HepG2 (cell line): ENCODE data around the gene SUN1. TPM values are rescaled to one million over a fixed set of nuclear protein-coding genes. Genes with fewer than 3 reads are reported as not detected.

Source experiments
- ATAC-seq: fragments of 200-7000 bp; cut with Tn5 transposase; 3 replicates; pipeline ENCODE4 v1.9.1; 2020; ENCODE audit warnings: mild to moderate bottlenecking, moderate library complexity
- BruUV-seq: library from RNA; stranded (reverse); fragments of 400-500 nt; replicated peaks from 2 replicates; lab custom pipeline; 2021; lab: Mats Ljungman, UMichigan
- CTCF ChIA-PET: fragments of 300-600 bp; formaldehyde crosslinking; extraction: SDS; loops from one replicate; lab custom pipeline; 2021; ENCODE audit warnings: low total read pairs, inconsistent platforms, low intra/inter-chr PET ratio; lab: Yijun Ruan, JAX
- POLR2A ChIA-PET: fragments of 350-600 bp; sonication (Branson Sonifier 250); formaldehyde crosslinking; loops from one replicate; lab custom pipeline; 2020; ENCODE audit warnings: antibody characterized with exemption, inconsistent platforms; lab: Yijun Ruan, JAX
- DNase-seq: peaks from one replicate; pipeline ENCODE4 v3.0.0-alpha.2; 2015; ENCODE audit warnings: low spot score
- FAIRE-seq: peaks from 3 replicates; lab custom pipeline; 2011; peaks lifted over from hg19 to GRCh38; lab: Jason Lieb, UNC
- H2AFZ ChIP-seq: one replicate; pipeline ENCODE4 v1.6.1; 2011; ENCODE audit warnings: low read length, inconsistent platforms
- H3K27ac ChIP-seq: fragments of 300-600 bp; 3 replicates; pipeline ENCODE4 v1.8.0; 2011; ENCODE audit warnings: mixed run types, mild to moderate bottlenecking, mixed read lengths, low read length, inconsistent platforms; ENCODE audit not compliant: insufficient read depth; ENCODE audit errors: extremely low read length
- H3K27me3 ChIP-seq, 2 experiments: fragments of 200-600 bp in 1 of 2; 2 replicates in 1 of 2; 3 replicates in 1 of 2; pipeline versions ENCODE4 v1.6.0 to v1.8.0; 2011; ENCODE audit warnings: low read length in 2 of 2, mild to moderate bottlenecking in 2 of 2, moderate library complexity in 2 of 2, inconsistent platforms in 1 of 2; ENCODE audit not compliant: insufficient read depth in 2 of 2, control insufficient read depth in 1 of 2
- H3K36me3 ChIP-seq, 2 experiments: fragments of 200-600 bp in 1 of 2; replicated peaks in 1 of 2; 2 replicates in 1 of 2; 3 replicates in 1 of 2; pipeline versions ENCODE4 v1.5.1 to v1.8.0; 2011; ENCODE audit warnings: low read length in 2 of 2, inconsistent platforms in 1 of 2; ENCODE audit not compliant: insufficient read depth in 2 of 2, control insufficient read depth in 1 of 2
- H3K4me1 ChIP-seq: 2 replicates; pipeline ENCODE4 v1.5.1; 2012; ENCODE audit warnings: low read length, inconsistent platforms; ENCODE audit not compliant: insufficient read depth
- H3K4me2 ChIP-seq: 2 replicates; pipeline ENCODE4 v1.6.0; 2011; ENCODE audit warnings: low read depth, low read length, inconsistent platforms
- H3K4me3 ChIP-seq, 3 experiments: fragments of 200-600 bp in 1 of 3; sonication (generic), shearing (Covaris generic) in 1 of 3; replicated peaks in 1 of 3; 2 replicates each; pipeline ENCODE4 v1.5.1; 2011 to 2016; ENCODE audit warnings: low read length in 3 of 3, inconsistent platforms in 2 of 3, low read depth in 2 of 3, mild to moderate bottlenecking in 2 of 3, control low read depth in 1 of 3, mixed read lengths in 1 of 3; ENCODE audit not compliant: insufficient read depth in 1 of 3
- H3K79me2 ChIP-seq: one replicate; pipeline ENCODE4 v1.6.1; 2011; ENCODE audit warnings: low read length, inconsistent platforms; ENCODE audit not compliant: insufficient read depth
- H3K9ac ChIP-seq: 2 replicates; pipeline ENCODE4 v1.6.0; 2011; ENCODE audit warnings: mild to moderate bottlenecking, low read depth, low read length, inconsistent platforms; ENCODE audit not compliant: insufficient read depth
- H3K9me3 ChIP-seq: 2 replicates; pipeline ENCODE4 v1.5.1; 2012; ENCODE audit warnings: mild to moderate bottlenecking, low read length
- H4K20me1 ChIP-seq: 2 replicates; pipeline ENCODE4 v1.6.0; 2011; ENCODE audit warnings: inconsistent platforms, mild to moderate bottlenecking, low read length, moderate library complexity; ENCODE audit not compliant: insufficient read depth
- DR1 ChIP-seq: sonication (generic); formaldehyde crosslinking; IDR thresholded peaks from 2 replicates; pipeline ENCODE4 v1.8.0; 2021; ENCODE audit warnings: mild to moderate bottlenecking, missing genetic modification reagents, inconsistent platforms
- E2F2 ChIP-seq: sonication (generic); formaldehyde crosslinking; IDR thresholded peaks from 2 replicates; pipeline ENCODE4 v1.4.0; 2020; ENCODE audit warnings: missing genetic modification reagents, borderline replicate concordance
- ELF4 ChIP-seq: sonication (generic); formaldehyde crosslinking; IDR thresholded peaks from 2 replicates; pipeline ENCODE4 v1.5.0; 2020; ENCODE audit warnings: missing genetic modification reagents, mild to moderate bottlenecking, moderate library complexity, borderline replicate concordance
- ETS1 ChIP-seq: sonication (generic); formaldehyde crosslinking; IDR thresholded peaks from 2 replicates; pipeline ENCODE4 v1.4.0; 2020; ENCODE audit warnings: missing genetic modification reagents
- GABPA ChIP-seq, 2 experiments: IDR thresholded peaks; 2 replicates each; pipeline ENCODE4 v1.6.1; 2011 to 2016; ENCODE audit warnings: low read depth in 2 of 2, low read length in 1 of 2, missing biosample characterization in 1 of 2, missing genetic modification characterization in 1 of 2
- GPN1 ChIP-seq: sonication (generic); formaldehyde crosslinking; IDR thresholded peaks from 2 replicates; pipeline ENCODE4 v1.5.1; 2020; ENCODE audit warnings: missing genetic modification reagents, borderline replicate concordance
- MLXIP ChIP-seq: sonication (generic); formaldehyde crosslinking; IDR thresholded peaks from 2 replicates; pipeline ENCODE4 v1.9.0; 2021; ENCODE audit warnings: missing genetic modification reagents, borderline replicate concordance
- PRDM10 ChIP-seq: sonication (generic); formaldehyde crosslinking; IDR thresholded peaks from 2 replicates; pipeline ENCODE4 v1.4.0; 2020; ENCODE audit warnings: low read depth, missing genetic modification reagents
- SIX4 ChIP-seq: sonication (generic); formaldehyde crosslinking; IDR thresholded peaks from 2 replicates; pipeline ENCODE4 v1.4.0; 2020; ENCODE audit warnings: missing genetic modification reagents
- ZNF501 ChIP-seq: sonication (generic); formaldehyde crosslinking; IDR thresholded peaks from 2 replicates; pipeline ENCODE4 v1.5.1; 2020; ENCODE audit warnings: mild to moderate bottlenecking, moderate library complexity, missing genetic modification reagents
- WGBS: methylation state at CpG from one replicate; pipeline ENCODE4 v1.1.6; 2017; ENCODE audit warnings: low lambda C conversion rate; 5-methylcytosine and 5-hydroxymethylcytosine counted together
- in situ Hi-C: cut with HindIII; loops from 2 replicates; pipeline ENCODE4 v1.10.0; 2017; ENCODE audit warnings: low pct_unique_long_range_greater_than_20kb; ENCODE audit not compliant: extremely low pct_ligation_motif_present
- intact Hi-C: fragments of 100-400 bp; cut with micrococcal nuclease; formaldehyde crosslinking; loops from one replicate; pipeline ENCODE4 v1.10.0; 2022; ENCODE audit not compliant: unreplicated experiment
- polyA plus RNA-seq, 8 experiments: library from polyadenylated mRNA; depleted of rRNA in 3 of 8; stranded (reverse) in 7 of 8; unstranded in 1 of 8; fragments of >200 nt; fragmentation: Illumina TruSeq in 4 of 8; extraction: Trizol in 4 of 8; gene quantifications; 2 replicates each; pipeline versions ENCODE4 v1.2.1 to v1.2.3, GENCODE V29; 2011 to 2016; ENCODE audit warnings: low read depth in 4 of 8, missing spikeins in 1 of 8, mixed read lengths in 1 of 8; ENCODE audit not compliant: insufficient read depth in 1 of 8
- total RNA-seq, 5 experiments: library from RNA; depleted of rRNA; stranded (reverse); fragments of >200 nt; fragmentation: Illumina TruSeq; extraction: Trizol; gene quantifications; 2 replicates each; pipeline ENCODE4 v1.2.3, GENCODE V29; 2016; ENCODE audit warnings: low read depth in 1 of 5

SUN1 gene
- total and polyA plus RNA-seq, 2 of the 13 experiments (the other 11 are each of a cell fraction or from before 2014, with no cell fraction given), result 47.0 to 126 TPM

GRCh38 chr7:875051-875450 is 42.8 kb downstream of the SUN1 start (continued):
- TF ChIP-seq GPN1 (no peak), SIX4 (CRISPR knock-in tag) (no peak)

- FAIRE-seq (no peak), ATAC-seq (no peak), DNase-seq (no peak)
- Histone ChIP-seq H3K79me2 (peaks cover 28% of the 10 kb centered on the region), H3K4me3 (no peak overlapping the region), H3K4me1 (peaks cover 38% of the 10 kb centered on the region), H3K4me2 (no peak overlapping the region), H2AFZ (no peak overlapping the region), H3K27ac (peak overlapping the region; percentile 61), H3K27me3 (no peaks in the 10 kb centered on the region), H4K20me1 (peaks cover 22% of the 10 kb centered on the region; the same call in 1 of the 2 replicates), H3K36me3 (peaks cover 6 to 24% of the 10 kb centered on the region in 2 experiments), H3K9me3 (no peaks in the 10 kb centered on the region), H3K9ac (no peak overlapping the region)
- in situ Hi-C loops, result no loop called here
- 98% methylated on average over 20 of the region's 27 CpGs for WGBS
- ChIA-PET CTCF (no interaction called here), POLR2A (interaction anchor here (1.1 to 1.3 kb wide), 3 partner anchors 26 to 117 kb away, joined by 3 to 6 read pairs (median 3); no protein-coding TSS in a partner anchor)
- intact Hi-C loops, result loop anchor here (5.0 to 10.0 kb wide), 2 partner anchors 61 to 77 kb away; partner anchors contain the start of gene ADAP1
- no TSS peak for BruUV-seq
- TF ChIP-seq E2F2 (CRISPR knock-in tag) (no peak), GABPA (IDR thresholded peaks at IDR 0.05; ENCODE audit: low read depth, low read length) (no peak), GABPA (CRISPR knock-in tag; IDR thresholded peaks at IDR 0.05; ENCODE audit: low read depth) (no peak), DR1 (CRISPR knock-in tag) (0 out of 2 replicates have a peak, but pooled peaks have one; percentile 2), MLXIP (CRISPR knock-in tag) (peak; percentile 5; the same call in 1 of the 2 replicates), PRDM10 (CRISPR knock-in tag) (no peak), ELF4 (CRISPR knock-in tag) (no peak), ETS1 (no peak), ZNF501 (peak; percentile 0; the same call in 1 of the 2 replicates)
These were observed 43.3 kb downstream of the SUN1 start for GRCh38 chr7:875476-876076.
